Activated naive CD4-positive, alpha-beta T cell treated with anti-CD3 and anti-CD28 coated beads for 36 hours (primary cell): ENCODE measurements around the gene PRKN. TPM values are rescaled to one million over a fixed set of nuclear protein-coding genes. Genes with fewer than 3 reads are reported as not detected.

Experiments
- CTCF ChIA-PET: fragments of 350-600 bp; sonication (Branson Sonifier 250); formaldehyde crosslinking; loops from one replicate; lab custom pipeline; 2021; ENCODE audit warnings: antibody characterized with exemption; lab: Charles Lee
- DNase-seq: peaks from one replicate; pipeline ENCODE4 v3.0.0-alpha.2; 2020
- H3K27ac Mint-ChIP-seq: one replicate; pipeline ENCODE4 v1.8.0; 2021; ENCODE audit warnings: mild to moderate bottlenecking, mixed read lengths
- H3K27me3 Mint-ChIP-seq: one replicate; pipeline ENCODE4 v1.8.0; 2021; ENCODE audit warnings: low read depth, mixed read lengths
- H3K36me3 Mint-ChIP-seq: one replicate; pipeline ENCODE4 v1.8.0; 2021; ENCODE audit warnings: low read depth, mixed read lengths
- H3K4me1 Mint-ChIP-seq: one replicate; pipeline ENCODE4 v1.8.0; 2021; ENCODE audit warnings: low read depth, mixed read lengths
- H3K4me3 Mint-ChIP-seq: one replicate; pipeline ENCODE4 v1.8.0; 2021; ENCODE audit warnings: mild to moderate bottlenecking, moderate library complexity, mixed read lengths
- H3K9me3 Mint-ChIP-seq: one replicate; pipeline ENCODE4 v1.8.0; 2021; ENCODE audit warnings: mixed read lengths
- intact Hi-C: fragments of 100-400 bp; cut with micrococcal nuclease; formaldehyde crosslinking; loops from one replicate; pipeline ENCODE4 v1.15.1; 2023
- total RNA-seq, 2 experiments: library from RNA; stranded (reverse); gene quantifications; one replicate each; pipeline ENCODE4 v1.2.3, GENCODE V29; 2021

Gene PRKN
- total RNA-seq, 2 experiments from 2014 or later: 0.33 to 0.72 TPM

- H3K4me3 Mint-ChIP-seq: no peak overlapping the region
- no peaks in the 10 kb centered on the region for H3K27me3 Mint-ChIP-seq
- CTCF ChIA-PET: no interaction called here
- no peak for DNase-seq
- intact Hi-C loops: no loop called here
- no peaks in the 10 kb centered on the region for H3K4me1 Mint-ChIP-seq
- H3K36me3 Mint-ChIP-seq: no peaks in the 10 kb centered on the region
- H3K27ac Mint-ChIP-seq: no peak overlapping the region
- no peaks in the 10 kb centered on the region for H3K9me3 Mint-ChIP-seq
These were observed 889.1 kb downstream of the PRKN start for GRCh38 chr6:161838306-161839035.

GRCh38 chr6:161837854-161838253, 889.7 kb downstream of the PRKN start:
- H3K9me3 Mint-ChIP-seq: no peaks in the 10 kb centered on the region

GRCh38 chr6:161837449-161837735, 890.2 kb downstream of the PRKN start:
- H3K4me3 Mint-ChIP-seq: no peak overlapping the region
- CTCF ChIA-PET: no interaction called here
- H3K27ac Mint-ChIP-seq: no peak overlapping the region
- intact Hi-C loops: no loop called here
- no peaks in the 10 kb centered on the region for H3K9me3 Mint-ChIP-seq
- no peaks in the 10 kb centered on the region for H3K36me3 Mint-ChIP-seq
- DNase-seq: no peak
- no peaks in the 10 kb centered on the region for H3K4me1 Mint-ChIP-seq
- no peaks in the 10 kb centered on the region for H3K27me3 Mint-ChIP-seq

More at GRCh38 chr6:161837854-161838253, 889.7 kb downstream of the PRKN start:
- CTCF ChIA-PET: no interaction called here
- H3K27ac Mint-ChIP-seq: no peak overlapping the region
- no peaks in the 10 kb centered on the region for H3K4me1 Mint-ChIP-seq
- intact Hi-C loops: no loop called here
- H3K4me3 Mint-ChIP-seq: no peak overlapping the region
- no peaks in the 10 kb centered on the region for H3K27me3 Mint-ChIP-seq
- no peaks in the 10 kb centered on the region for H3K36me3 Mint-ChIP-seq
- DNase-seq: no peak

- no peaks in the 10 kb centered on the region for H3K9me3 Mint-ChIP-seq
- H3K27me3 Mint-ChIP-seq: no peaks in the 10 kb centered on the region
- H3K36me3 Mint-ChIP-seq: no peaks in the 10 kb centered on the region
- CTCF ChIA-PET: interaction anchor here (1.1 kb wide), 1 partner anchor 20 kb away, joined by 5 read pairs; no protein-coding TSS in a partner anchor
- H3K4me3 Mint-ChIP-seq: no peak overlapping the region
- DNase-seq: no peak
- intact Hi-C loops: no loop called here
- H3K4me1 Mint-ChIP-seq: no peaks in the 10 kb centered on the region
- no peak overlapping the region for H3K27ac Mint-ChIP-seq
These were observed 890.7 kb downstream of the PRKN start for GRCh38 chr6:161836643-161837448.

GRCh38 chr6:161835500-161836215, 891.9 kb downstream of the PRKN start:
- no peak overlapping the region for H3K27ac Mint-ChIP-seq
- H3K4me1 Mint-ChIP-seq: no peaks in the 10 kb centered on the region
- H3K36me3 Mint-ChIP-seq: no peaks in the 10 kb centered on the region
- no peak overlapping the region for H3K4me3 Mint-ChIP-seq
- CTCF ChIA-PET: interaction anchor here (1.1 kb wide), 1 partner anchor 21 kb away, joined by 5 read pairs; no protein-coding TSS in a partner anchor
- H3K27me3 Mint-ChIP-seq: no peaks in the 10 kb centered on the region
- intact Hi-C loops: no loop called here
- no peaks in the 10 kb centered on the region for H3K9me3 Mint-ChIP-seq
- DNase-seq: no peak

- H3K9me3 Mint-ChIP-seq: no peaks in the 10 kb centered on the region
- no peaks in the 10 kb centered on the region for H3K4me1 Mint-ChIP-seq
- CTCF ChIA-PET: no interaction called here
- DNase-seq: no peak
- H3K4me3 Mint-ChIP-seq: no peak overlapping the region
- no peaks in the 10 kb centered on the region for H3K36me3 Mint-ChIP-seq
- no peaks in the 10 kb centered on the region for H3K27me3 Mint-ChIP-seq
- no peak overlapping the region for H3K27ac Mint-ChIP-seq
- intact Hi-C loops: no loop called here
These were observed 893.1 kb downstream of the PRKN start for GRCh38 chr6:161834426-161834825.

- intact Hi-C loops: no loop called here
These were observed 894.3 kb downstream of the PRKN start for GRCh38 chr6:161833099-161833860.

GRCh38 chr6:161832622-161833021, 894.9 kb downstream of the PRKN start:
- Mint-ChIP-seq H3K36me3 (no peaks in the 10 kb centered on the region), H3K4me3 (no peak overlapping the region), H3K27ac (no peak overlapping the region), H3K4me1 (no peaks in the 10 kb centered on the region), H3K9me3 (no peaks in the 10 kb centered on the region), H3K27me3 (no peaks in the 10 kb centered on the region)
- intact Hi-C loops: no loop called here
- DNase-seq: no peak
- CTCF ChIA-PET: no interaction called here

More at GRCh38 chr6:161833099-161833860, 894.3 kb downstream of the PRKN start:
- H3K27ac Mint-ChIP-seq: no peak overlapping the region
- DNase-seq: no peak
- CTCF ChIA-PET: interaction anchor here (0.6 kb wide), 1 partner anchor 192 kb away, joined by 4 read pairs; no protein-coding TSS in a partner anchor
- H3K9me3 Mint-ChIP-seq: no peaks in the 10 kb centered on the region
- H3K36me3 Mint-ChIP-seq: no peaks in the 10 kb centered on the region
- no peaks in the 10 kb centered on the region for H3K27me3 Mint-ChIP-seq
- no peaks in the 10 kb centered on the region for H3K4me1 Mint-ChIP-seq
- no peak overlapping the region for H3K4me3 Mint-ChIP-seq

GRCh38 chr6:161830866-161831616, 896.5 kb downstream of the PRKN start:
- CTCF ChIA-PET: no interaction called here
- H3K9me3 Mint-ChIP-seq: no peaks in the 10 kb centered on the region
- no peaks in the 10 kb centered on the region for H3K36me3 Mint-ChIP-seq
- DNase-seq: no peak
- H3K4me3 Mint-ChIP-seq: no peak overlapping the region
- H3K27me3 Mint-ChIP-seq: no peaks in the 10 kb centered on the region
- no peak overlapping the region for H3K27ac Mint-ChIP-seq
- H3K4me1 Mint-ChIP-seq: no peaks in the 10 kb centered on the region
- intact Hi-C loops: no loop called here

GRCh38 chr6:161829291-161829729, 898.3 kb downstream of the PRKN start:
- no peaks in the 10 kb centered on the region for H3K9me3 Mint-ChIP-seq
- H3K4me1 Mint-ChIP-seq: no peaks in the 10 kb centered on the region
- intact Hi-C loops: no loop called here
- DNase-seq: no peak
- CTCF ChIA-PET: interaction anchor here (0.7 kb wide), 1 partner anchor 282 kb away, joined by 3 read pairs; no protein-coding TSS in a partner anchor
- no peak overlapping the region for H3K27ac Mint-ChIP-seq
- no peak overlapping the region for H3K4me3 Mint-ChIP-seq
- H3K27me3 Mint-ChIP-seq: no peaks in the 10 kb centered on the region
- no peaks in the 10 kb centered on the region for H3K36me3 Mint-ChIP-seq

GRCh38 chr6:161828355-161828754, 899.2 kb downstream of the PRKN start:
- CTCF ChIA-PET: no interaction called here
- DNase-seq: no peak
- Mint-ChIP-seq H3K36me3 (no peaks in the 10 kb centered on the region), H3K27ac (no peak overlapping the region), H3K9me3 (no peaks in the 10 kb centered on the region), H3K4me3 (no peak overlapping the region), H3K4me1 (no peaks in the 10 kb centered on the region), H3K27me3 (no peaks in the 10 kb centered on the region)
- intact Hi-C loops: no loop called here
